Parathyroid adenoma (tissue), 2 donors: ENCODE data around the gene SS18L1.
A peak's percentile ranks its signal among the peaks of the same experiment; 100 is the strongest.

Experiments used
- H2AFZ ChIP-seq: fragments of 300-600 bp; sonication (generic); one replicate; pipeline ENCODE4 v1.7.0; 2017; ENCODE audit warnings: antibody characterized with exemption, mild to moderate bottlenecking
- H3K27ac ChIP-seq: fragments of 300-600 bp; sonication (generic); one replicate; pipeline ENCODE4 v1.7.0; 2017
- H3K27me3 ChIP-seq: fragments of 300-600 bp; sonication (generic); one replicate; pipeline ENCODE4 v1.7.0; 2017; ENCODE audit warnings: low read length; ENCODE audit not compliant: control insufficient read depth, insufficient read depth
- H3K36me3 ChIP-seq: fragments of 300-600 bp; sonication (generic); one replicate; pipeline ENCODE4 v1.7.0; 2017; ENCODE audit warnings: low read length; ENCODE audit not compliant: control insufficient read depth, insufficient read depth
- H3K4me1 ChIP-seq: fragments of 300-600 bp; sonication (generic); one replicate; pipeline ENCODE4 v1.7.0; 2017; ENCODE audit warnings: control low read depth
- H3K4me2 ChIP-seq: fragments of 300-600 bp; sonication (generic); one replicate; pipeline ENCODE4 v1.7.0; 2017; ENCODE audit warnings: low read length
- H3K4me3 ChIP-seq: fragments of 300-600 bp; sonication (generic); one replicate; pipeline ENCODE4 v1.7.0; 2017; ENCODE audit warnings: low read depth, low read length
- H3K79me2 ChIP-seq: fragments of 300-600 bp; sonication (generic); one replicate; pipeline ENCODE4 v1.7.0; 2017; ENCODE audit warnings: control low read depth
- H3K9ac ChIP-seq: fragments of 300-600 bp; sonication (generic); one replicate; pipeline ENCODE4 v1.7.0; 2017; ENCODE audit warnings: mild to moderate bottlenecking
- H3K9me3 ChIP-seq: fragments of 300-600 bp; sonication (generic); one replicate; pipeline ENCODE4 v1.7.0; 2017; ENCODE audit warnings: low read length; ENCODE audit not compliant: control insufficient read depth
- TF ChIP-seq, protein P1 (sequence below): fragments of 300-600 bp; sonication (generic); IDR thresholded peaks from one replicate; pipeline ENCODE4 v1.7.0; 2017; ENCODE audit warnings: antibody characterized with exemption, mild to moderate bottlenecking
- donor health status: primary hyperparathyroidism.

SS18L1 gene

DNA sequence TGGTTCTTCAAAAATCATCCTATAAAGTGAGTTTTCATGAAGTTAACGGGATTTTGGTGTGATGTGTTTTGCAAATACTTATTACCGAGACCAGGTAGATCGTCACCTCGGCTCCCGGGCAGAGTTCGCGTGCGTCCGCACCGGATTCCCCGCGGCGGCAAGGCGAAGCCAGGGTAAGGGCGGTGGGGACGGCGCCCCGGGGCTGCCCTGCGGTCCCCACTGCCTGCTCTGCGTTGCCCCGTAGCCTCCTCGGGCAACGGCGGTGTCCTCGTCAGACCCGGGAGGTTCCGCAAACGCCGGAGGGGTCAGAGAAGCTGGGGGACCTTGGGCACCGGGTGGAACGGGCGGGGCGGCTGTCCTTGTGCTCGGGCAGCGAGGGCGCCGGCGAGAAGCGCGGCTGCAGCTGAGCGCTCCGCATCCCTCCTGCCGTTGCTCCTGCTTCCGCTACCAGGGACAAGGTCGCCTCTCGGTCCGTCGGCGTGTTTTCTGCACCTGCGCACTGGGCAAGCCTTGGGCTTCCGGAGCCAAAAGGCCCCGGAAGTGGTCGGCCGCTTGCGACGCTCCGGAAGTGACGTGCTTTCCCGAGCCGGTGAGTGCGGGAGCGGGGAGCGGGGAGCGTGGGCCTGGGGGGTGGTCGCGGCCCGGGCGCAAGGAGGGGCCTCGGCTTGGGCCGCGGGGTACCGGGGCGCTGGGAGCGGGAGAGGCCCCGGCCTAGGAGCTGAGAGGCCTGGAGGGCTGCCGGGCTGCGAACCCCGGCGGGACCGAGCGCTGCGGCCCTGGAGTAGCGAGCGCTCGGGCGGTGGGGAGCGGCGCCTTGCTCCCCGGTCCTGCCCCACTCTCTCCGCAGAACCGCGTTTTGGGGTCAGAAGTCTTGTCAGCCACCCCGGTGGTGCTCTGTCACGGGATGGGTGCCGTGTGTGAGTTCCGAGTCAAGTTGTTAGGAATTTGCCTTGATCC is 39.2 kb downstream of the SS18L1 start, which contains the start of gene MTG2:
MTG2 (plus strand) TSS at position 560 of the 957 bp plus-strand sequence. CDS start 10,393 bp downstream, outside the sequence.
- H3K4me1 ChIP-seq: peaks cover 4% of the 10 kb centered on the region
- H3K79me2 ChIP-seq: peaks cover 25% of the 10 kb centered on the region
- TF ChIP-seq, protein P1, sequence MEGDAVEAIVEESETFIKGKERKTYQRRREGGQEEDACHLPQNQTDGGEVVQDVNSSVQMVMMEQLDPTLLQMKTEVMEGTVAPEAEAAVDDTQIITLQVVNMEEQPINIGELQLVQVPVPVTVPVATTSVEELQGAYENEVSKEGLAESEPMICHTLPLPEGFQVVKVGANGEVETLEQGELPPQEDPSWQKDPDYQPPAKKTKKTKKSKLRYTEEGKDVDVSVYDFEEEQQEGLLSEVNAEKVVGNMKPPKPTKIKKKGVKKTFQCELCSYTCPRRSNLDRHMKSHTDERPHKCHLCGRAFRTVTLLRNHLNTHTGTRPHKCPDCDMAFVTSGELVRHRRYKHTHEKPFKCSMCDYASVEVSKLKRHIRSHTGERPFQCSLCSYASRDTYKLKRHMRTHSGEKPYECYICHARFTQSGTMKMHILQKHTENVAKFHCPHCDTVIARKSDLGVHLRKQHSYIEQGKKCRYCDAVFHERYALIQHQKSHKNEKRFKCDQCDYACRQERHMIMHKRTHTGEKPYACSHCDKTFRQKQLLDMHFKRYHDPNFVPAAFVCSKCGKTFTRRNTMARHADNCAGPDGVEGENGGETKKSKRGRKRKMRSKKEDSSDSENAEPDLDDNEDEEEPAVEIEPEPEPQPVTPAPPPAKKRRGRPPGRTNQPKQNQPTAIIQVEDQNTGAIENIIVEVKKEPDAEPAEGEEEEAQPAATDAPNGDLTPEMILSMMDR: no peak
- no peaks in the 10 kb centered on the region for H3K36me3 ChIP-seq
- H3K9me3 ChIP-seq: no peaks in the 10 kb centered on the region
- no peaks in the 10 kb centered on the region for H3K27me3 ChIP-seq
- peak within 1 kb of the TSS; percentile 85 for H3K9ac ChIP-seq
- H3K4me2 ChIP-seq: peak within 1 kb of the TSS; percentile 100
- peak within 1 kb of the TSS; percentile 82 for H3K27ac ChIP-seq
- peak within 1 kb of the TSS; percentile 86 for H2AFZ ChIP-seq
- H3K4me3 ChIP-seq: peak within 1 kb of the TSS; percentile 96

- Histone ChIP-seq H3K4me1 (peaks cover 4% of the 10 kb centered on the region), H3K9me3 (no peaks in the 10 kb centered on the region), H2AFZ (peak overlapping the region; percentile 86), H3K36me3 (no peaks in the 10 kb centered on the region), H3K9ac (peak overlapping the region; percentile 85), H3K4me2 (peak overlapping the region; percentile 100), H3K79me2 (peaks cover 27% of the 10 kb centered on the region), H3K27ac (peak overlapping the region; percentile 82), H3K4me3 (peak overlapping the region; percentile 96), H3K27me3 (no peaks in the 10 kb centered on the region)
- TF ChIP-seq, protein P1: no peak
Observed at GRCh38 chr20:62183426-62184142, 40.0 kb downstream of the SS18L1 start.

DNA sequence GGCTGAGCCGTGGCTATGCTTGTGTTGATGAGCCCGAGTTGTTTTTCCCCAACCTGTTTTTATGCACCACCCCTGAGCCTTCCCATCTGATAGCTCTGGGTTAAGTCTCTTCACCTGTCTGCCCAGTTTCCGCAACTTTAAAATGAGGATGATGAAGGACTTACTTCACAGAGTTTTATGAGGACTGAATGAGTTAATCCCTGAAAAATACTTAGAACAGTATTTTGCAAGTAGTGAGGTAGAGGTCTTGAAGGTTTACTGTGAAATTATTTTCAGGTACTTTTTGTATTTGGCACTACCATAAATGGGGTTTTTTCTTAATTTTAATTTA is 42.5 kb downstream of the SS18L1 start:
- Histone ChIP-seq H3K9ac (no peak overlapping the region), H3K4me3 (no peak overlapping the region), H3K4me2 (no peak overlapping the region), H3K27ac (no peak overlapping the region), H3K9me3 (no peaks in the 10 kb centered on the region), H3K36me3 (no peaks in the 10 kb centered on the region), H3K4me1 (peaks cover 4% of the 10 kb centered on the region), H3K79me2 (peaks cover 43% of the 10 kb centered on the region), H3K27me3 (no peaks in the 10 kb centered on the region), H2AFZ (no peak overlapping the region)
- TF ChIP-seq, protein P1: no peak

DNA sequence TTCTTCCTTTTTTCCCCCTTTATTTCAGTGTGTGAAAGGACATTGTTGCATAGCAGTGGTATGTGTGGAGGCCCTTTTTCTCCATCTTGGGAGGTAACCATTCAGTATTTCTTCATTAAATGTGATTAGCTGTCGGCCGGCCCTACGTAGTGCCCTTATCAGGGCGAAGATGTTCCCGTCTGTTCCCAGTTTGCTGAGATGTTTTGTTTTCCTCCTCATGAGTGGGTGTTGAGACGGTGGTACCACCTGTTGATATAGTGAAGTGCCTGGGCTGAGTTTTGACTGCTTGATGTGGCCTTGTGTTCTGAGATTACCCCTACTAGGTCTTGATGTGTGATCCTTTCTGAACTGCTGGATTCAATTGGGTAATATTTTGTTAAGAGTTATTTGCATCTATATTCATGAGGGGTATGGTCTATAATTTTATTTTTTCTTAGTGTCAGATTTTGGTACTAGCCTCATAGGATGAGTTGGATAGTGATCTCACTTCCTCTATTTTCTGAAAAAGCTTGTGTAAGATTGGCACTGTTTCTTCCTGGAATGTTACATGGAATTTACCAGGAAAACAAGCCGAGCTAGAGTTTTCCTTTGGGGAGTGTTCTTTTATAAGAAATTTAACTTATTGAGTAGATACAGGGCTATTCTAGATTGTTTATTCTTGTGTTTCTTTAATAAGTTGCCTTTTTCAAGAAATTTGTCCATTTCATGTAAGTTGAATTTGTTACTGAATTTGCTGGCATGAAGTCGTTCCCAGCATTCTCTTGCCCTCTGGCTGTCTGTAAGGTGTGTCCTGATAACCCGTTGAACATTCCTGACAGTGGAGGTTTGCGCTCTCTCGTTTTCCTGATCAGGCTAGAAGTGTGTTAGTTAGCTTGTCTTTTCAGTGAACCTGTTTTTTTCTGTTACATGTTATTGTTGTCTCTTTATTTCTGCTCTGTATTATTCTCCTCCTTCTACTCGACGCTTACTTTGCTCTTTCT is 43.6 kb downstream of the SS18L1 start:
- TF ChIP-seq, protein P1: no peak
- H2AFZ ChIP-seq: no peak overlapping the region
- no peaks in the 10 kb centered on the region for H3K27me3 ChIP-seq
- H3K79me2 ChIP-seq: peaks cover 43% of the 10 kb centered on the region
- H3K4me2 ChIP-seq: no peak overlapping the region
- no peak overlapping the region for H3K27ac ChIP-seq
- H3K36me3 ChIP-seq: no peaks in the 10 kb centered on the region
- no peaks in the 10 kb centered on the region for H3K9me3 ChIP-seq
- peaks cover 4% of the 10 kb centered on the region for H3K4me1 ChIP-seq
- no peak overlapping the region for H3K4me3 ChIP-seq
- H3K9ac ChIP-seq: no peak overlapping the region
